HG03095 (cell line): ENCODE results near the gene AFP.

Source experiments
- ATAC-seq: cut with Tn5 transposase; IDR thresholded peaks from one replicate; pipeline ENCODE4 v1.9.1; 2021; ENCODE audit warnings: moderate library complexity; ENCODE audit not compliant: unreplicated experiment

AFP gene

DNA sequence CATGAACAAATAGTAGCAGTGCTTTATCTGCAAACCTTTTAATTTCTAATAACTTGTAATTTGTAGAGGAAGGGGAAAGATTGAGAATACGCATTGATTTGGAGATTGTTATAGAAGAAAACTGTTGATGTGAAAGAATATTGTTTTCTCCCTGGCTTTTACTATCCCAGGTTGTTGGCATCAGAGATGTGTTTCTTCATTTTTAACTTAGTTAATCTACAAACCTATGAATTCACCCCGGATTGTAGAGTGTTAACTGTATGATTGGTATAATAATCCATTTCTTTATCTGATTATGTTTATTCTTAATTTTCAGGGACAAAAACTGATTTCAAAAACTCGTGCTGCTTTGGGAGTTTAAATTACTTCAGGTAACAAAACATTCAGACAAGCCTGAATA, 18.9 kb downstream of the AFP start:
- no peak for ATAC-seq

DNA sequence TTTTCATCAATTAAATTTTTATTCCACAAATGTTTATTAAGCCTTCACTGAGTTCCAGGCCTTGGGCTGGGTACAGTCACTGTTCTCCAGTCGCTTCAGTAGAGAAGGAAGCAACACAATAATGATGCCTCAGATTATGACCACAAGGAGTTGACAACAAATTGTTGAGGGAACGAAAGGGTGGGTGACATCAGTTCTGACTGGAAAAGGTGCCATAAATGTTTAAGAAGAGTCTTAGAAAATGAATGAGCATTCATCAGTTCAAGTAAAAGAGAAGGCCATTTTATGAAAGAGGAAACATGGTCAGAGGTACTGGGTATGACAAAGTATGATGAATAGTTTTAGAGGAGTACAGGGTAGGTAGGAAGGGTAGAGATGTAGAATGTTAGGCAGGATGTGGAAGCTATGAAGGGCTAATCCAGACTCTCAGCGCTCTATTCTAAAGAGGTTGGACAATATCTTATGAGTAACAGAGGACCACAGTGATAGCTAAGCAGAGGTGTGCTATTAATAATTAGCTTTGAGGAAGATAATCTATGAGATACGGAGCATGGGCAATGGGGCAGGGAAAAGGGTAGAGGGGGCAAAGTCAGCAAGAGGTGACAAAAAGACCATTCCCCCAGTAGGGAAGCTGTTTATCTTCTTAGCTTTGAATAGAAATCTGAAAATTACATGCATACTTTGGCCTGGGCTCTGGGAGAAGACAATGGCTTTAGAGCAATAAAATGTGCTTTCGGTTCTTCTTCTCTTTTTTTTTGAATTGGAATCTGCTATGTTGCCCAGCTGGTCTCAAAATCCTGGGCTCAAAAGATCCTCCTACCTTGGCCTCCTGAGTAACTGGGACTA, 20.4 kb downstream of the AFP start:
- ATAC-seq: no peak

DNA sequence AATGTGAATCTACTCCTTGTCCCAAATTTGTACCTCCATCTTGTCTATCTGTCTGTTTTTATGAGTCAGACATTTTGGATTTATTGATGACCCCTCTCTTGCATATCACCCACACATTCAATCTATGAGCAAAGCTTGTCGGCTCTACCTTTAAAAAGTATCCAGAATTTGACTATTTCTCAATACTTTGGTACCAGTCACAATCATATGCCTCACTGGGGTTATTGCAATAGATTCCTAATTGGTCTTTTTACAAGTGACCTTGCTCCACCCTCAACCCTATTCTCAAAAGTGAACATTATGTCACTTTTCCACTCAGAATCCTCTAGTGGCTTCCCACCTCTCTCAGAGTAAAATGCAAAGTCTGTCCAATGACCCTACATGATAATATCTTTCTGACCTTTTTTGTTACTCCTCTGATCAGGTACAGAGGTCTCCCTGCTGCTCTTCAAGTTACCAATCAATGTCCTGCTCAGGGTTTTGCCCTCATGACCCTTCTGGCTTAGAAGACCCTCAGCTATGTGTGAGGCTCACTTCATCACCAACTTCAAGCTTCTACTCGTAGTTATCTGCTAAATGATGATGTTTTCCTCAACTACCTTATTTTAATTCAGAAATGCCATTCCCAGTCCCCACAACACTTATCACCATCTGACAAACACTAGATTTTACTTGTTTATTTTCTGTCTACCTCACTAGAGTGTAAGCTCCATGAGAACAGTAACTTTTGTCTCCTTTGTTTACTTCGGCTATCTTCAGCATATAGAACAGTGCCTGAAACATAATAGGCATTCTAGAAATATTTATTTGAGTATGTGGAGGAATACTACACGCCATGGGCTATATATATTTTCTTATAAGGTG, 22.4 kb downstream of the AFP start:
- ATAC-seq: no peak

DNA sequence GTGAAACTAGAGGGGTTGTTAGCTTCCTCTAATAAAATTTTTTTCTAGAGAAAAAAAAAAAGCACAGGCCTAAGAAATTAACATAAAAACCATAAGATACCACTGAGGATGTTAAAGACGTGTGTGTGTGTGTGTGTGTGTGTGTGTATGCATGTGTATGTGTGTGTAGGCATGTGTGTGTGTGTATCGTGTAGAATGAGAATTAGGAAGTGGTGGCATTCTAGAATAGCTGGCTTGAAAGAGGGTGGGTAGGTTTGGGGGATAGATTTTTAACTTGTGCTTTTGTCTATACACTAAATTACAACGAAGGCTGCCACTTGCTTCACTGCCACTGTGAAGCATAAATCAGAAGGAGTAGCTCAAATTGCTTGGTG, 23.0 kb downstream of the AFP start:
- no peak for ATAC-seq

DNA sequence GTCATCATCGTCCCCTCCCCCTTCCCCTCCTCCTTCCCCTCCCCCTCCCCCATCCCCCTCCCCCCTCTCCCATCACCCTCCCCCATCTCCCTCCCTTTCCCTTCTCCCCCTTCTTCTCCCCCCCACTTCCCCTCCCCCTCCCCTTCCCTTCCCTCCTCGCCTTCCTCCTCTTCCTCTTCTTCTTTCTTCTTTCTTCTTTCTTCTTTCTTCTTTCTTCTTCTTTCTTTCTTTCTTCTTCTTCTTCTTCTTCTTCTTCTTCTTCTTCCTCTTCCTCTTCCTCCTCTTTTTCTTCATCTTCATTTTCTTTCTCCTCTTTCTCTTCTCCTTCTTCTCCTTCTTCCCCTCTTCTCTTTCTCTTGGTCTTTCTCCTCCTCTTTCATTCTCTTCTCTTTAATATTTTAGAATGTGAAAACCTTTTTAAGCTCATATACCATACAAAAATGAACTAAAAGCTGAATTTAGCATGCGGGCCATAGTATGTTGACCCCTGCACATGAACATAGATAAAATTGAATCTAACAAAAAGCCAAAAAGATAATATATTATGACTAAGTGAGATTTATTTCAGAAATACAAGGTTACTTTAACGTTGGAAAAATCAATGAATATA, 25.0 kb downstream of the AFP start:
- ATAC-seq: no peak

DNA sequence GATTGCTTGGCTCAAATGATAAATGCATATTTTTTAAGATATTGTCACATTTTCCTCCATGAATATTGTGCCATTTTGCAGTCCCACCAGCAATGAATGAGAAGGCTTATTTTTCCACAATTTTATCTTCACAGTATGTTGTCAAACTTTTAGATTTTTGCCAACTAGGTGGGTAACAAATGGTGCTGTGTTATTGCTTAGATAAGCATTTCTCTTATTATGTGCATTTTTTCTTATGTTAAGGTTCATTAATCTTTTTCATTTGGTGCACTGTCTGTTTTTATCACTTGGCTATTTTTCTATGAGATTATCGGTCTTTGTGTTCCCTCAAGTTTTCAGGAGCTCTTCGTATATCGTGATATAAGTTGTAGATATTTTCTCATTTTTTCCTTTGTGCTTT, 32.1 kb downstream of the AFP start:
- ATAC-seq: no peak

DNA sequence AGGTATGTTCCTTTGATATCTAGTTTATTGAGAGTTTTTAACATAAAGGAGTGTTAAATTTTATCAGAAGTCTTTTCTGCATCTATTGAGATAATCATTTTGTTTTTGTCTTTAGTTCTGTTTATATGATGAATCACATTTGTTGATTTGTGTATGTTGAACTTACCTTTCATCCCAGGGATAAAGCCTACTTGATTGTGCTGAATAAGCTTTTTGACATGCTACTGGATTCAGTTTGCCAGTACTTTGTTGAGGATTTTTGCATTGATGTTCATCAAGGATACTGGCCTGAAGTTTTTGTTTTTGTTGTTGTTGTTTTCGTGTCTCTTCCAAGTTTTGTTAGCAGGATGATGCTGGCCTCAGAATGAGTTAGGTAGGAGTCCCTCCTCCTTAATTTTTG, 34.7 kb downstream of the AFP start:
- no peak for ATAC-seq

DNA sequence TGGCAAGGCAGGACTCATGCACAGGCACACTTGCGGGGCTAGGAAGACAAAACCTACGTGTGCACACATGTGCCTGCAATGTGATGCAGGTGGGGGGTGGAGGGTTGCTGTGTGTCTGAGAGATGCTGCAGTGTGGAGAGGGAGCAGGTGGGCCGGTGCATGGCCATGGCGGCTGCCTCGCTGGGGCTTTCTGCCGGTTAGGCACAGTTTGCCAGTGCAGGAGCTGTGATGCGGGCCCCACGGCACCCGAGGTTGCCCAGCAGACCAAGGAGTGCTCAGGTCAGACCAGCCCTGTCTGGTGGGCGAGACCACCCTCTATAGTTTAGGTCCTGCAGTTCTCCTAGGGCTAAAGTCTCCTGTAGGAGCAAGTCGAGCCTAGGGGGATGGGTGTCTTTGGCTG, 41.2 kb downstream of the AFP start:
- ATAC-seq: no peak

DNA sequence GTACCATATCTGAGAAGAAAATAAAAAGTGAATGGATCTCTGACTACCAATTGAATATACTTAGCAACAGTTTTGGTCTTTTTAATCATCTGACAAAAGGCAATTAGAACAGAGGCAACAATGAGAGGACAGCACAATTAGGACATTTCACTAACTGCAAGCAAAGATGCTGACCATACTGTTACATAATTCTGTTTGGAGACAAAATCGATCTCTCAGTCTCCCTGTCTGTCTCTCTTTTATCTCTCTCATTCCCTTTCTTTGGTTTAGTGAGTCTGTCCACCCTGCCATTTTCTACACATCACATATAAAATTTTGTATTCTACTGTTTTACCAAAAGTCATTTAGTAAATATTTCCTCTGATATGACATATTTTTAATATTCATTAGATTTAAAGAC, 43.3 kb downstream of the AFP start:
- ATAC-seq: no peak

DNA sequence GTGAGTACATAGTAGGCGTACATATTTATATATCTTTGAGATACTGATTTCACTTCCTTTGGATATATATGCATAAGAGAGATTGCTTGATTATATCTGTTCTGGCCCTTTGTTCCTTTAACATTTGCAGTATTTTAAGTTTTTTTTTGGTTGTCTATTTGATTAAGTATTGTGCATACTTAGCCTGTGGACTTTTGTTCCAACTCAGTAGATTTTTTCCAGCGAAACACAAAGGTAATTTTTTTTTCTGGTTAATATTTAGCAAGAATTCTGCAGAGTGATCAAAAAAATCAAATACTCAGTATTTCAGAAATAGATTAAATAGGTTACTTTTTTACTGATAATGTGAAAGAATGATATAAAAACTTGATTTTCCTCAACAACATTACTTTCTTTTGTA, 45.3 kb downstream of the AFP start, which contains the start of gene AFM:
Gene AFM, plus strand, starts transcription at position 388 of the 400 bp plus-strand sequence. CDS start 31 bp downstream, outside the sequence.
- ATAC-seq: no peak

DNA sequence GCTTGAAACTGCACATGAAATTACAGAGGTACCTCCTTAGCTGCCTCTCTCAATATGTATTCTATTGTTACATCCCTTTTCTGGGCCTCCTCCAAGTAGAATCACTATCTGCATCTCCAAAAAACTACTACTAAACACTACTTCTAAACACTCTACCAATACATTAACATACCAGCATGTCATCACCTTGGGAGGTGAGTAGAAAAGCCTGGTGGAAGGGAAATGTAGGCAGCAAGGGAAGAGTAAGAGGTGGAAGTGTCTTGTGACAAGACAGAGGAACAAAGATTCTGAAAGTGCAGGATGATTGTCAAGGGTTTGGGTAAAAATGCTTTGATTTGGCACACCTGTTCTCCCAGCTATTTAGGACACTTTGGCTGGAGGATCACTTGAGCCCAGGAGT, 49.1 kb downstream of the AFP start:
- ATAC-seq: no peak

DNA sequence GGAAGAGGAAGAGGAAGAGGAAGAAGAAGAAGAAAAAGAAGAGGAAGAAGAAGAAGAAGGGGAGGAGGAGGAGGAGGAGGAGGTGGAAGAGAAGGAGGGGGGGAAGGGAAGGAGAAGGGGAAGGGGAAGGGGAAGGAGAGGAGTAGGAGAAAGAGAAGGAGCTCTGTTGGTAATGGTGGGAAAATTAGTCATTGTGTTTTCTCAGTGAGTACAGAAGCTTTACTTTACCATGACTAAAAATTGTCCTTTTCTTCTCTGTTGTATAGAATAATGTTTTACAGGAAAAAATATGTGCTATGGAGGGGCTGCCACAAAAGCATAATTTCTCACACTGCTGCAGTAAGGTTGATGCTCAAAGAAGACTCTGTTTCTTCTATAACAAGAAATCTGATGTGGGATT, 49.6 kb downstream of the AFP start:
- no peak for ATAC-seq

DNA sequence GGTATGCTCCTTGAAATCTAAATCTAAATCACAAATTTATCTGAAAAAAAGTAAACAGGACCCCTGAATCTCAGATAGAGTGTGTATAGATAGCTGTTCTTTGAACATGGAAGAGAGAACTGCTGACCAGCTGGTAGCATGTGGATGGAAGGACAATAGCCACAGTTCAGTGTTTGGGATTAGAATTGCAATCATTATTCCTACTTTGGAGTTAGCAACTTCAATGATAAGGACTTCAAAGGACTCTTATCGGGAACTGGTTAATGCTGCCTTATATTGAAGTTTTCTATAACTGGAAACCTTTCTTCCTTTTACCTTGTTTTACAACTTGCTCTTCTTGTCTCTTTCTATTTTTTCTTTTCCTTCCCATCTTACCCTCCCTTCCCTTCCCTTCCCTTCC, 50.5 kb downstream of the AFP start:
- ATAC-seq: no peak

DNA sequence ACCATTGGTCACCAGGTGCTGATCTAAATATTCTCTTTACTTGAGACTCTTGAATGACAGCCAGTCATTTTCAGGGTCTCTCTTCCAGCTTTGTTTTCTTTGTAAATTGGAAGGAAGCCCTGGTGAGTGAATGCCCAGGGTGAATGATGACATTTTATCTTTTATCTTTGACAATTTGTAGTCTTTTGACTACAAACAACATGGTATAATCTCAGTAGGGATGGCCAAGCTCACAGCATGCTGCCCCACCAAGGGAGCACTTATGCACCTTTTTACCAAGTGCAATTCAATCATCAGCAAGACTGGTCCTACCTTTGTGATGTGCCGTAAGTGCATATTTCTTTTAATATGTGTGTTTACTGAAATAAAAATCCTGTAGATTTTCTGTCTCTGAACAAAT, 51.2 kb downstream of the AFP start:
- no peak for ATAC-seq

DNA sequence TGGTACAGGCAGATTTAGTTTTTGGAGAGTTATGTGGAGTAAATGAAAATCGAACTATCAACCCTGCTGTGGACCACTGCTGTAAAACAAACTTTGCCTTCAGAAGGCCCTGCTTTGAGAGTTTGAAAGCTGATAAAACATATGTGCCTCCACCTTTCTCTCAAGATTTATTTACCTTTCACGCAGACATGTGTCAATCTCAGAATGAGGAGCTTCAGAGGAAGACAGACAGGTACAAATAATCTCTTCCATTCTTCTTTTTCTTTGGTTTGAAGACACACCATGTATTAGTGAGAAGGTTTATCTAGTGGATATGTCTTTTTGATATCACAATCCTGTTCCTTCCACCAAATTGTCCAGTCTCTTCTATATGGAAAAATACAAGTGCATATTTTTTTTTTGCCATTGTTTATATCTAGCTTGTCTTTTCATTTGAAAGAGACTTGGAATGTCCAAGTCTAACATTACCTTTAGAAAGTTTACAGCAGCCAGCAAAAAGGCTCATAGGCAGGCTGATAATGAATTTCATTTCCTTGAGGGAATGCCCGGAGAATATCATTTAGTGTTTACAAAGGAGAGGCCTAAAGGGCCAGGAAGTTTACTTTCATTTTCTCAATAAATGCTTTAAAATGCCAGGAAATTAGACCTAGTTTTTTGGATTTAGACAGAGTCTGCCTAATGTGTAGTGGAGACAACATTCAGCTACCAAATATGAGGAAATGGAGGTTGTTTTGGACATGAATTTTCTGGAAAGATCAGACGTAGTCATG, 64.2 kb downstream of the AFP start:
- no peak for ATAC-seq

DNA sequence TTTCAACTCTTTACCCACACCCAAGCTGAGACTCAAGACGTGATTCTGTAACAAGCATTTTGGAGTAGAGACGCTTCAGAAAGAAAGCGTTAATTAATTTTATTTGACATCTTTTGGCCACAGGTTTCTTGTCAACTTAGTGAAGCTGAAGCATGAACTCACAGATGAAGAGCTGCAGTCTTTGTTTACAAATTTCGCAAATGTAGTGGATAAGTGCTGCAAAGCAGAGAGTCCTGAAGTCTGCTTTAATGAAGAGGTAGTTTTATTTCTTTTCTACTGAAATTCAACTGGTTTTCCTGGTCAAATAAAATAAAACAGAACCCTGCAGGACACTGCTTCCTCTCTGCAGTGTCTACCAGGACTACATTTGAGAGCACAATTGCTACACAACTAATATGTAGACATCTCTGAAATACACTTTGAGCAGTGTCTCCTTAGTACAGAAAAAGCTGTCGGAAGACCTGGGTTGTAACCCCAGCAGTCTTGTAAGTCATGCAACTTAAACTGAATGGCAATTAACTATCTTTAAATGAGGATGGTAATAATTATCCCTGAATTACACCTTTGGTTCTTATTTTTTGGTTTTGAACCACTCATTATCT, 65.7 kb downstream of the AFP start:
- ATAC-seq: no peak

DNA sequence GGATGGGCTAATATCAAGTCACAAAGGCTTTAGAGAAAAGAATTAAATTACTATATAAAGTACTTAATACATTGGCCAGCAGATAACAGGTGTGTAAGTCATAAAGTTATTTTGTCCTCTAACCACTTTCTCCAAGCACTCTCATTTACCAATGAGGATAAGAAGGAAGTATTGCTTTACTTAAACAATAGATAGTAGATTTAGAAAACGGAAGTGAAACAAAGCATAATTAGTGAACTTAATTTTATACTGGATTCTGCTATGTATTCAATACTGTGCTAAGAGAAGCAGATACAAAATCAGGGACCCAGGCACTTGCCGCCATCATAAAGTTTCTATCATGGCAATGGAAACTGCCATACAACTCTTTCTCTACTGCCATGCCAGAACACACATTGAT, 69.5 kb downstream of the AFP start:
- ATAC-seq: no peak
